Neural crest cell (in vitro differentiated cells): ENCODE data around the gene INTS14. TPM values are rescaled to one million over a fixed set of nuclear protein-coding genes. Genes with fewer than 3 reads are reported as not detected.
A peak's percentile ranks its signal among the peaks of the same experiment; 100 is the strongest.
"Not testable (repeated sequence)": the region's sequence is repeated elsewhere in the genome, so short reads cannot be mapped to it uniquely, and the experiment has no call there.

Source experiments
- DNase-seq: peaks from one replicate; pipeline ENCODE4 v3.0.0; 2021; ENCODE audit warnings: low read depth, mixed read lengths, low spot score
- H3K27ac Mint-ChIP-seq: one replicate; pipeline ENCODE4 v1.8.0; 2021; ENCODE audit warnings: mild to moderate bottlenecking, mixed read lengths; ENCODE audit not compliant: unreplicated experiment
- H3K27me3 Mint-ChIP-seq: 2 replicates; pipeline ENCODE4 v1.8.0; 2021; ENCODE audit warnings: low read depth, mild to moderate bottlenecking, mixed read lengths
- H3K36me3 Mint-ChIP-seq: 2 replicates; pipeline ENCODE4 v1.8.0; 2021; ENCODE audit warnings: low read depth, mild to moderate bottlenecking, mixed read lengths
- H3K4me1 Mint-ChIP-seq: 2 replicates; pipeline ENCODE4 v1.8.0; 2021; ENCODE audit warnings: mixed read lengths
- H3K4me3 Mint-ChIP-seq: one replicate; pipeline ENCODE4 v1.8.0; 2021; ENCODE audit warnings: mild to moderate bottlenecking, mixed read lengths
- H3K9me3 Mint-ChIP-seq: 2 replicates; pipeline ENCODE4 v1.8.0; 2021; ENCODE audit warnings: mixed read lengths
- CTCF ChIP-seq: fragments of 200-600 bp; sonication (generic); conservative IDR thresholded peaks from 2 replicates; pipeline ENCODE4 v1.5.0; 2021; ENCODE audit warnings: antibody characterized with exemption, mild to moderate bottlenecking
- total RNA-seq: library from RNA; stranded (reverse); gene quantifications from 2 replicates; pipeline ENCODE4 v1.2.1, GENCODE V29; 2021

The INTS14 gene
- total RNA-seq, 1 donor from 2014 or later: 53.1 TPM

- DNase-seq: no peak
- no peak for TF ChIP-seq CTCF
- H3K4me3 Mint-ChIP-seq: no peak overlapping the region
- no peaks in the 10 kb centered on the region for H3K9me3 Mint-ChIP-seq
- peaks cover 26% of the 10 kb centered on the region for H3K36me3 Mint-ChIP-seq
- H3K27me3 Mint-ChIP-seq: no peaks in the 10 kb centered on the region
- peaks cover 14% of the 10 kb centered on the region for H3K4me1 Mint-ChIP-seq
- H3K27ac Mint-ChIP-seq: no peak overlapping the region
Measured at GRCh38 chr15:65553691-65554090, 57.2 kb downstream of the INTS14 start.

GRCh38 chr15:65552851-65553250, 58.1 kb downstream of the INTS14 start:
- Mint-ChIP-seq H3K36me3 (peaks cover 23% of the 10 kb centered on the region), H3K4me1 (peaks cover 15% of the 10 kb centered on the region)
- not testable (repeated sequence) for H3K27me3 Mint-ChIP-seq, H3K9me3 Mint-ChIP-seq, DNase-seq, H3K4me3 Mint-ChIP-seq, H3K27ac Mint-ChIP-seq

- Mint-ChIP-seq H3K27me3 (no peaks in the 10 kb centered on the region), H3K9me3 (no peaks in the 10 kb centered on the region), H3K4me1 (peaks cover 21% of the 10 kb centered on the region), H3K4me3 (no peak overlapping the region), H3K27ac (peak overlapping the region; percentile 87), H3K36me3 (peaks cover 14% of the 10 kb centered on the region)
- TF ChIP-seq CTCF: no peak
- DNase-seq: no peak
Measured at GRCh38 chr15:65551183-65551582, 59.7 kb downstream of the INTS14 start.

GRCh38 chr15:65550681-65551098, 60.2 kb downstream of the INTS14 start:
- DNase-seq: no peak

GRCh38 chr15:65549288-65549687, 61.6 kb downstream of the INTS14 start:
- peaks cover 25% of the 10 kb centered on the region for H3K4me1 Mint-ChIP-seq
- H3K9me3 Mint-ChIP-seq, DNase-seq, H3K27ac Mint-ChIP-seq, H3K4me3 Mint-ChIP-seq, H3K36me3 Mint-ChIP-seq, H3K27me3 Mint-ChIP-seq: not testable (repeated sequence)

More at GRCh38 chr15:65550681-65551098, 60.2 kb downstream of the INTS14 start:
- Mint-ChIP-seq H3K27ac (peak overlapping the region; percentile 86), H3K36me3 (peaks cover 13% of the 10 kb centered on the region), H3K9me3 (no peaks in the 10 kb centered on the region), H3K4me3 (no peak overlapping the region), H3K4me1 (peaks cover 25% of the 10 kb centered on the region), H3K27me3 (no peaks in the 10 kb centered on the region)
- no peak for TF ChIP-seq CTCF

- H3K27ac Mint-ChIP-seq: no peak overlapping the region
- no peaks in the 10 kb centered on the region for H3K27me3 Mint-ChIP-seq
- no peak overlapping the region for H3K4me3 Mint-ChIP-seq
- peaks cover 25% of the 10 kb centered on the region for H3K4me1 Mint-ChIP-seq
- DNase-seq: no peak
- TF ChIP-seq CTCF: no peak
- no peaks in the 10 kb centered on the region for H3K9me3 Mint-ChIP-seq
- no peaks in the 10 kb centered on the region for H3K36me3 Mint-ChIP-seq
Measured at GRCh38 chr15:65547841-65548240, 63.1 kb downstream of the INTS14 start.
